GDM1 (cell line): ENCODE data around the gene ANGEL2.
"Not testable (repeated sequence)": the region's sequence is repeated elsewhere in the genome, so short reads cannot be mapped to it uniquely, and the experiment has no call there.

ENCODE experiments used
- DNase-seq: peaks from one replicate; lab custom pipeline; 2025; lab: John Stamatoyannopoulos, UW

ANGEL2 gene

GRCh38 chr1:212975111-212975918 lies 40.4 kb downstream of the ANGEL2 start:
- no peak for DNase-seq

DNA sequence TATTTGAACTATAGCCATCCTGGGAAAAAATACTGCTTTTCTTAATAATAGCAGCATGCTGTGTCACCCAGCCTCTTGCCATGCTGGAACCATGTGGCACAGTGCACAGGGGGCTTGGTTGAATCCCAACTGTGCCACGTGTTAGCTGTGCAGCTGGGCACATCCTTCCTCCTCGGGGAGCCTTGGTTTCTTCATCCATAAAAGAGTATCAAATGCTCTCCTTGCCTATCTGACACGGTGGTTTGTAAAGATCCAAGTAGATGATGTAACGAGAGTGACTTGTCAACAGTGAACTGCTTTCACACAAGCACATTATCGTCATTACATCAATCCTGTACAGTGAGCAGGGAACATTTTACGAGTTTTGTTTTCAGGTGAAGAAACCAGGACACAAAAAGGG lies 41.0 kb downstream of the ANGEL2 start:
- DNase-seq: no peak

DNA sequence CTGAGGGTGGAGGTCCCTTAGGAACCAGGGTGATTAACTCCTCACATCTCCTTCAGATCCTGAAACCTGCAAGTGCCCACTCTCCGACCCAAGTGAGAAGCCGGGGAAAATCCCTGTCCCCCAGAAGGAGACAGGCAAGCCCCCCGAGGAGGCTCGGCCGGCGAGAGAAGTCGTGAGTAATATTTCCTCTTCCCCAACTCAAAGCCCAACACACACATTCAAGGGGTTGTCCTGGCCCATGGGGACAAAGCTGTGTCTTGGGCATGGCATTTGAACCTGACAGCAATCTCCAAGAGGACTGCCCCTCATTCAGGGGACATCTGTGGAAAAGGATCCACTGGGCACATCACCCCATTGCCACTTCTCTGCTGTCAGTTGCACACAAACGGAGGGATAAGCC lies 41.8 kb downstream of the ANGEL2 start:
- no peak for DNase-seq

GRCh38 chr1:212973426-212973825 lies 42.2 kb downstream of the ANGEL2 start:
- DNase-seq: no peak

- no peak for DNase-seq
Measured at GRCh38 chr1:212971312-212971711, 44.4 kb downstream of the ANGEL2 start.

DNA sequence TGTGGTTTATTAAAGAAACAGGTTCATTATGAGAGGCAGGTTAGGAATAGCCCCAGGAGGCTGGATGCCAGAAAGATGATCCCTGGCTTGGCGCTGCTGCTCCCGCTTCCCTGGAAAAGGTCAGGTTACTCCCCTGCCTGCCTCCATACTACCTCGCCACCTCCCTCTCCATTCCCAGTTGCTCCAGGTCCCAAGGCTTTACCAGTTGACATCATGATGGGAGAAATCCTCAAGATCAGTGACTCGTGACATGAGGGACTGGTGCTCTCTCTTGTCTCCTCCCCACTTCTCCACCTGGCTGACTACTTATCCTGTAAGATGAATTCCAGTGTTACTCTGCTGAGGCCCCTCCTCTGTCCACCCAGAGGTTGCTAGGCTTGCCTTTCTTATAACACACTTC lies 45.6 kb downstream of the ANGEL2 start:
- no peak for DNase-seq

DNA sequence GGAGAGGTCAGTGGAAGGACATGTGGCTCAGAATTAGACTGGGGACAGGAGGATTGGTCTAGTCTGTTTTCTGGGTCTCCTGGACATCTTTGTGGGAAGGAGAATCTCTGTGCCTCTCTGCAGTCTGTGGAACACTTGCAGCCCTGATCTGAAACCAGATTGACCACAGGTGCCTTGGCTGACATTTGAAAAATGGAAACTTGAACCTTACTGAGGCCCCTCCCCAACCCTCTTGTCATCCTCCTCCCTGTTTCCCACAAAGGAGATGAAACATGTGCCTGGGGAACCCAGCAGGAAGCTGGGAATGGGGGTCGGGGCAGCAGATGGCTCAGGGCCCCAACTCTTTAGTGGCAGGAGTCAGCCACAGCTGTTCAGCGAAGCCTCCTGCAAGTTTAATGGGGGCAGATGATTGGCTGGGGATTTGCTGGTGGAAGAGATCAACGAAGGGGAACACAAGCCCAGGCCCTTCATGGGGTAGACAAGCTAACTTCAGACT lies 47.3 kb downstream of the ANGEL2 start:
- no peak for DNase-seq

- no peak for DNase-seq
Measured at GRCh38 chr1:212967801-212968200, 47.9 kb downstream of the ANGEL2 start.

DNA sequence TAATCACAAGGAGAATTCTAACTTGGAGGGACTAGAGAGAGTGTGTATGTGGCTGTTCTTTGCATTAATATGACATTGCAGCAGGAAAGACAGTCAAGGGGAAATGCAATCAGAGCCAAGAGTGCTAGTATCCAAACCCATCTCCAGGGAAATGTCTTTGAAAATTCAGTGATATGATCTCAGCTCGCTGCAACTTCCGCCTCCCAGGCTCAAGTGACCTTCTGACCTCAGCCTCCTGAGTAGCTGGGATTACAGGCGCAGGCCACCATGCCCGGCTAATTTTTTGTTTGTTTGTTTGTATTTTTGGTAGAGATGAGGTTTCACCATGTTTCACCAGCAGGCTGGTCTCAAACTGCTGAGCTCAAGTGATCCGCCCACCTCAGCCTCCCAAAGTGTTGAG lies 49.1 kb downstream of the ANGEL2 start:
- no peak for DNase-seq

DNA sequence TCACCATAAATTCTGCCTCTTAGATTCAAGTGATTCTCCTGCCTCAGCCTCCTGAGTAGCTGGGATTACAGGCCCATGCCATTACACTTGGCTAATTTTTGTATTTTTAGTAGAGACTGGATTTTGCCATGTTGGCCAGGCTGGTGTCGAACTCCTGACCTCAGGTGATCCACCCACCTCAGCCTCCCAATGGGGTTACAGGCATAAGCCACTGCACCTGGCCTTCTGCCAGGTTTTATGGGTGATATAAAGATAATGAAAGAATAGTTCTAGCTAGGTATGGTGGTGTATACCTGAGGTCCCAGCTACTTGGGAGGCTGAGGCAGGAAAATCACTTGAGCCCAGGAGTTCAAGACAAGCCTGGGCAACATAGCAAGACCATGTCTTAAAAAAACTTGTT lies 50.7 kb downstream of the ANGEL2 start:
- not testable (repeated sequence) for DNase-seq

- DNase-seq: no peak
Measured at GRCh38 chr1:212964102-212964501, 51.6 kb downstream of the ANGEL2 start.

GRCh38 chr1:212962509-212962908 lies 53.2 kb downstream of the ANGEL2 start:
- DNase-seq: no peak

DNA sequence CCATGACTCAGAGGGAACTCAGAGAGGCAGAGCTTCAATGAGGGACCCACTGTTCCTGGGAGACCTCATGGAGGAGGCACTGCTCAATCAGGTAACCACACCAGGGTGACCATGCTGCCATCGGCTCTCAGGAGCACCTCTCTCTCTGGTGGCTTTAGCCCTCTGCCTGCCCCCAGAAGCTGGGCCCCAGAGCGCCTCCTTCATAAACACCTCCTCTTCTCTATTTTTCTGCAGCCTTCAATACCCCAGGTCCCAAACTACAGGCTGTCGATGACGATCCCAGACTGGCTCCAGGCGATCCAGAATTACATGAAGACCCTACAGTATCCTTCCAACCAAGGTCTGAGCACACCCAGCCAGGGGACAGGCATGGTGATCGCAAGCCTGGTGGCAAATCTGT lies 54.7 kb downstream of the ANGEL2 start:
- no peak for DNase-seq

DNA sequence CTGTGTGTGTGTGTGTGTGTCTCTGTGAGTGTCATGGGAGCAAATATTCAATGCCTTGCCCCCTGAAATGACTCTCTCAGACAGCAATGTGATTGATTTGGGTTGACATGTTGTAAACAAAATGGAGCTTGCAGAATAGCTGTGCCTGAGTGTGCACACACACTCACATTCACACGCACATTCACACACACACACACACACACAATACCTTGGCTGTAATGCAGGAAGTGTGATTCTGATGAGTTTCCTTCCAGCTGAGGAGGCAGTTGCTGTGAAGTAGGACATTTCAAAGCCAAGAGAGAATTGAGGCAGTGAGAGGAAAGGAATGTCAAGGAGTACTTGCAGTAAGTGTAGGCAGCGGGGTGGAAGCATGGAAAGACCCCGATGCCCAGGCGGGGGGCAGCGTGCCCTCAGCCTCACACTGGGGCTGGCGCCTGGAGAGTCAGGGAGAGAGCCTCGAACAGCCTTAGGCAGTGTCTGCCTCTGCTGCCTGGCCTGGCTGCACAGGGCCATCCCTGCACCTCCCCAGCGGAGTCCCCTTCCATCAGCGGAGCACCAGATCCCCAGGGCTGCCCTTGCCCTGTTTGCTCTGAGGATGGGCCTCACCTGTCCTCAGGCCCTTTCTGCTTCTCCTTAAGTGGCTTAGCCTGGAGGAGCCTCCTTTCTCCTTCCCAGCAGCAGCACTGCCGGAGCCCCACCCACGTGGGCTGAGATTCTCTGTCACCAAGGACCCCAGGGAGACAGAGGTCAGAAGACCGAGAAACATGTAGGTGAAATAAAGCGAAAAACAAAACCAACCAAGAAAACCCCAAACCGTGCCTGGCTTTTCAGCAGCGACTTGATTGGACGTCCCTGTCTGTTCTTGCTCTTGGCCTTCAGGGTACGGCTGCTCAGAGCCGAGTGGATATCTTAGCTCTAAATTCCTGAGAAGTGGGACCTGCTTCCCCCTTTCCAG lies 56.1 kb downstream of the ANGEL2 start:
- DNase-seq: no peak

DNA sequence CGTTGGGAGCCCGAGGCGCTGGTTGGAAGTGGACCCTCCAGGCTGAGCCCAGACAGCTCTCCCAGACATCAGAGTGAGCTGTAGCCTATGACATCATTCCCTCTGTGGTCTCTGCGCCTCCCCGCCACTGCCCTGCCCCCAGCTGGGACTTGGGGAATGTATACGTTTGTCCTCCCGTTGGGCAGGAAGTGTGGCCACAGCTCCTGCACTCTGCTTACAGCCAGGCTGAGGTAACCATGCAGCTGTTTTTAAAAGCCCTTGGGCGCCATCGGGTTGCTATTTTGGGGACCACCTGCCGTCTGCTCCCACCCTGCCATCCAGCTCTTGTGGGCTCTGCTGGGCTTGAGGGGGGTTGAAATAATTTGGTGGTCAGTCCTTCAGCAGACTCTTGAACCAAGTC lies 57.5 kb downstream of the ANGEL2 start:
- no peak for DNase-seq

- no peak for DNase-seq
Measured at GRCh38 chr1:212957546-212957945, 58.1 kb downstream of the ANGEL2 start.

DNA sequence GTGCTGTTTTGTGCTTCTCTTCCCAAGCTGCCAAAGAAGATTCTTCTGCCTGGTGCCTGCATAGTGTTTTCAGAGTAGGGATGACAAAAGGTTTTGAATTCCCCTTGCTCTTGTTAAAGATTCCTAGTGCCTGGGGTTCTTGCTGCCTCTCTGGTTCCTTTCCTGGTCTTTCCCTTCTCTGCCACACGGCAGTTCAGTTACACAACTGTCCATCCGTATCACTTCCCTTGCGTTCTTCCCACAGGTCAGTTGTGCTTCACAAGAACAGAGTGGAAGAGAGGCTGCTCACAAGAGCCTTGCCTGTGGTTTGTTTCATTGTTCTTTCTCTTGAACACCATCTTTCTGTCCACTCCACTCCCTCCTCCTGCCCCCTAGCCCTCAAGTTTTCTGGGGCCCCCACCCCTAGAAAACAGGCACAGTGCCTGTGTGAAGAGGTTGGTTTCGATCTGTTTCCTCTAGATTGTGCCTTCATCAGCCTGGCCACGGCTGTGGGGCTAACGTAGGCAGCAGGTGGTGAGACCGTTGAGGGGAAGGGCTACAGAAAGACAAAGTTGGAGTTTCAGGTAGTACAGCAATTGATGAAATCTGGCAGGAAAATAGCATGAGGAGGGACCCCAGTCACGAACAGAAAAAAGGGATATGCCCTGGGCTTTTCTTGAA lies 59.6 kb downstream of the ANGEL2 start:
- no peak for DNase-seq

GRCh38 chr1:212955098-212955497 lies 60.6 kb downstream of the ANGEL2 start:
- DNase-seq: no peak

GRCh38 chr1:212954514-212954913 lies 61.2 kb downstream of the ANGEL2 start:
- DNase-seq: no peak

DNA sequence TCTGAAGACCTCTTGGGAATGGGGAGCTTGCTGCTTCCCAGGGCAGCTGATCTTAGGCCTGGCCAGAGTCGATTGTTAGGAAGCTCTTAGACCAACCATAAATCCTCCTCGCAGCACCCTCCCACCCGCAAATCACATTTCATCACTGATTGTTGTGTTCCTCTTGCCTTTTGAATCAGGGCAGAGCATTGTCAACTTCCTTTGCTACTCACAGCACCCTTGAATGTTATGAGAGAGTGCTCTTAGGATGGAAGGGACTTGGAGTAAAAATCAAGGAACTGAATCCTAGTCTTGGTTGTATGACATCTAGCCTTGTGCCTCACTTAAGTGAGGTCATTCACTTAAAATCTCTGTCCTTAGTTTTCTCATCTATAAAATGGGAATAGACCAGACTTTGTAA lies 62.3 kb downstream of the ANGEL2 start:
- DNase-seq: no peak

- no peak for DNase-seq
Measured at GRCh38 chr1:212952641-212952976, 63.1 kb downstream of the ANGEL2 start.

DNA sequence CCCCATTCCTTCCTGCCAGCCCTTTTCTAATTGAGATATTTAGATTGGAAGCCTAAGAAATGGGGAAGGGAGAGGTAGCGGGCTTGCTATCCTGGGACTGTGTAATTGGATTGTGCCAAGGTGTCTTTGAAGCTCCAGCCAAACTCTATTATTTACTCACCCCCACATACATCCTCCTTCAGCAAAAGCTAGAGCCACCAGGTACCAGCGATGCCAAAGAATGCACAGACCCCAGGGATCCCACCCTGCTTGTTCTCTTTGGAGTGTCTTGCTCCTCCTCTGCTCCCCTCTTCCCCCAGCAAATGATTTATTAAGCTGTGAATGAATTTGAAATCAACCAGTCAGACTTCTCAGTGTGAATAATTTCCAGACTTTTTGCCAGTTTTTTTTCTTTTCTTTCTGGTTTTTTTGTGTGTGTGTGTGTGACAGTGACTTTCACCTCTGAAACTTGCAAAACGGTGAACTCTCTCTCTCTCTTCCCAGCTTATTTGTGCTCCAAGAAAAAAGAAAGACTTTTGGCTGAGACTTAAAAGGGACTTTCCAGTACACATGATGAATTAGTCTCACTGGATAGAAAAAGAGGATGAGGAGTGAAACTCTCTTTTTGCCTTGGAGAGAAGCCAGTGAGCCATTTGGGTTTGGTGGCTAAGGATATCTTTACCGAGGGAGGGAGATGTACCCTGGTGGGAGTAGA lies 63.6 kb downstream of the ANGEL2 start:
- DNase-seq: no peak
